ENCODE measurements around the gene TBC1D23. TPM values are rescaled to one million over a fixed set of nuclear protein-coding genes. Genes with fewer than 3 reads are reported as not detected.
"Not testable (repeated sequence)": the region's sequence is repeated elsewhere in the genome, so short reads cannot be mapped to it uniquely, and the experiment has no call there.

The TBC1D23 gene
- total and polyA plus RNA-seq, 12 donors, result 19.8 to 117 (median 57.3) TPM

DNA sequence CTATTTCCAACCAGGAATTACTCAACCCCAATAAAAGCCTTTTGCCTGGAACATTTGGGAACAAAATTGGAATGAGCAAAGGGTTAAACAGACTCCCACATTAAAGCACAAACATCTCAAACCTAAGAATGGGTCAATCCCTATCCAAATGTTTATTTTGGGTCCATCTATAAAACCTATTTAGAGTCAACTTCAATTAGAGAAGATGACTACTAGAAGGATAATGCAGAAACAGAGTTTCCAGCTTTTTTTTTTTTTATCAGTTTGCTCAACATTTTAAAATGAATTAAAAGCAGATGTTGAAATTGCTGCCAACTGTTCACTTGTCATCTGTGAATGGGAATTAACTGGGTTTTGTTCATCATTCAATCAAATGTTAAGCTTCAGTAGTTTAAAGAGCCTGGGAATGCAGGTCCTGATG, 4.1 kb upstream of the TBC1D23 start:
- peaks cover 7 to 11% of the 10 kb centered on the region in 2 donors for H3K4me1 ChIP-seq (replicated peaks in 1 of 2)
- no peak for TF ChIP-seq POLR2A (IDR thresholded peaks at IDR 0.05)
- TF ChIP-seq, protein P1, sequence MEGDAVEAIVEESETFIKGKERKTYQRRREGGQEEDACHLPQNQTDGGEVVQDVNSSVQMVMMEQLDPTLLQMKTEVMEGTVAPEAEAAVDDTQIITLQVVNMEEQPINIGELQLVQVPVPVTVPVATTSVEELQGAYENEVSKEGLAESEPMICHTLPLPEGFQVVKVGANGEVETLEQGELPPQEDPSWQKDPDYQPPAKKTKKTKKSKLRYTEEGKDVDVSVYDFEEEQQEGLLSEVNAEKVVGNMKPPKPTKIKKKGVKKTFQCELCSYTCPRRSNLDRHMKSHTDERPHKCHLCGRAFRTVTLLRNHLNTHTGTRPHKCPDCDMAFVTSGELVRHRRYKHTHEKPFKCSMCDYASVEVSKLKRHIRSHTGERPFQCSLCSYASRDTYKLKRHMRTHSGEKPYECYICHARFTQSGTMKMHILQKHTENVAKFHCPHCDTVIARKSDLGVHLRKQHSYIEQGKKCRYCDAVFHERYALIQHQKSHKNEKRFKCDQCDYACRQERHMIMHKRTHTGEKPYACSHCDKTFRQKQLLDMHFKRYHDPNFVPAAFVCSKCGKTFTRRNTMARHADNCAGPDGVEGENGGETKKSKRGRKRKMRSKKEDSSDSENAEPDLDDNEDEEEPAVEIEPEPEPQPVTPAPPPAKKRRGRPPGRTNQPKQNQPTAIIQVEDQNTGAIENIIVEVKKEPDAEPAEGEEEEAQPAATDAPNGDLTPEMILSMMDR (IDR thresholded peaks at IDR 0.05), result no peak
- no peaks in the 10 kb centered on the region for H3K9me3 ChIP-seq (replicated peaks in 1 of 3)
- H3K4me3 ChIP-seq, result no peak overlapping the region
- no peak for DNase-seq
- no peaks in the 10 kb centered on the region for H3K36me3 ChIP-seq (replicated peaks in 1 of 2)
- intact Hi-C loops (cut with DNase I), result loop anchor here (5.0 kb wide), 1 partner anchor 414 kb away; no protein-coding TSS in a partner anchor
- no peak overlapping the region for H3K27ac ChIP-seq
- no peaks in the 10 kb centered on the region for H3K27me3 ChIP-seq

DNA sequence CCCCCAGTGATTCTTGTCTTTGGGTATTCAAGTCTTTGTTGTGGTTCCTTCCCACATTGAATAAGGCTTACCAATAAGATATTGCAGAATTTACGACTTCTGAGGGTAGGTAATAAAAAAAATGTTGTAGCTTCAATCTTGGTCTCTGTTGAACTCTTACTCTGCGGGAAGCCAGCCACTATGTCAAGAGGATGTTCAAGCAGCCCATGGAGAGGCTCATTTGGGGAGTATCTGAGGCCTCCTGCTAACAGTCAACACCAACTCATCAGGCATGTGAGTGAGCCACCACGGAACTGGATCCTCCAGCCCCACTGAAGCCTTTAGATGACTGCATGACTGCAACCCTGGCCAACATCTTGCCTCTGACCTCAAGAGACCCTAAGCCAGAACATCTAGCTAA, 3.2 kb upstream of the TBC1D23 start:
- Histone ChIP-seq H3K27ac (no peak overlapping the region), H3K27me3 (no peaks in the 10 kb centered on the region), H3K4me3 (no peak overlapping the region), H3K9me3 (replicated peaks in 1 of 3) (no peaks in the 10 kb centered on the region), H3K36me3 (replicated peaks in 1 of 2) (no peaks in the 10 kb centered on the region), H3K4me1 (replicated peaks in 1 of 2) (peaks cover 7 to 18% of the 10 kb centered on the region in 2 donors)
- intact Hi-C loops (cut with DNase I), result loop anchor here (5.0 kb wide), 1 partner anchor 415 kb away; no protein-coding TSS in a partner anchor
- WGBS, 4 donors, result 86 to 98% (median 93%) methylated on average over 3 of the region's 3 CpGs
- TF ChIP-seq POLR2A (IDR thresholded peaks at IDR 0.05), result no peak
- TF ChIP-seq, protein P1 (IDR thresholded peaks at IDR 0.05), result no peak
- no peak for DNase-seq

DNA sequence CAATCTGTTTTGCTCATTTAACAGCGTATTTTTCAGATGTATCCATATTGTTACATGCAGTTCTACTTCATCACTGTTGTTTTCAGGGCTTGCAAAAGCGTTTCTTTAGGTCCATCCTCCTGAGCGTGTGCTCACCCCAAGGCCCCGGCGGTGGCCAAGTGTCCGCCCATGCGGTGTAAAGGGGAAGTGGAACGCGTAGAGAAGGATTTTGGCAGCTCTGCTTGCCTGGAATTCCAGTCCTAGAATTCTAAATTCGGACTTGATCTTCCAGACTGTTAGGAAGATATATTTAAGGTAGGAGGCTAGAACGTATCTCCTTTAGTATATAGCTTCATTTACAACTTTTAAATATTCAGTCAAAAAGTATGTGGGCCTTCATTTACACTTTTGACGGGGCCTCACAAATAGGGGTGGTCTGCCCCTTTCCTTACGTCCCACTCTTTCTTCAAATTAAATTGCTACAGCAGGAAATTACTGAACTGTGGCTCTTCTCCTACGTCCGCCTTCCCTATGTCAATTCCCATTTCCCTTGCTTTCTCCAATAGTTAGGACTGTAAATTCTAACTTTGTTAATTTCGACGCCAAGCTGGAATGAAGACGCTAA, 609 bp upstream of the TBC1D23 start:
- whole genome bisulfite sequencing, 4 donors, result 13 to 17% (median 14%) methylated on average over 18 of the region's 18 CpGs
- Histone ChIP-seq H3K36me3 (replicated peaks in 1 of 2) (no peaks in the 10 kb centered on the region), H3K27me3 (no peaks in the 10 kb centered on the region), H3K27ac (peak overlapping the region; percentile 23 to 98 (median 73)), H3K4me1 (replicated peaks in 1 of 2) (peaks cover 10 to 26% of the 10 kb centered on the region in 2 donors), H3K4me3 (peak overlapping the region in 1 of 4 donors; percentile 93), H3K9me3 (replicated peaks in 1 of 3) (no peaks in the 10 kb centered on the region)
- DNase-seq, result peak; percentile 39 to 64 (median 54)
- TF ChIP-seq, protein P1 (IDR thresholded peaks at IDR 0.05), result peak in 4 of 6 experiments; percentile 10 to 47 (median 26)
- TF ChIP-seq POLR2A (IDR thresholded peaks at IDR 0.05), result no peak
- intact Hi-C loops (cut with DNase I), result no loop called here

DNA sequence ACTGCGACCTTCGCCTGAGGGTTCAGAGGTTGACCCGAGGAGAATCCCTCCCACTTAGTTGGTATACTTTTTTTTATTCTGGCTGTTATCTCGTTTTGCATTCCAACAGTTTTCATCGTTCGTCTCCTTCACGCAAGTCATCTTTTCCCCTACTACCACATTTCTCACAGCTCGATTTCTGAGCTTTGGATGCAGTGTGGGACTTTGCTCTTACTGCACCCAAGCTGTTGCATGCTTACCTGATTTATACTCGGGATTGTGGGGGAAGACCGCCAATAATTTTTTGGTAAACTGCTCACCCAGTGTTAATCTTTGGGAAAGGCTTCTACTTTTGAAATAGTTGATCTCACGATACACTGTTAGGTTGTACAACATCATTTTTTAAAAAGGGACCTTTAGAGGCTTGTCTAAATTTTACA, 702 bp downstream of the TBC1D23 start:
- H3K27me3 ChIP-seq, result no peaks in the 10 kb centered on the region
- H3K4me1 ChIP-seq (replicated peaks in 1 of 2), result peaks cover 12 to 31% of the 10 kb centered on the region in 2 donors
- H3K4me3 ChIP-seq, result peak overlapping the region in 3 of 4 donors; percentile 58 to 93 (median 92)
- WGBS, 4 donors, result 2 to 6% (median 3%) methylated on average over 11 of the region's 11 CpGs
- no peaks in the 10 kb centered on the region for H3K36me3 ChIP-seq (replicated peaks in 1 of 2)
- no peak for TF ChIP-seq POLR2A (IDR thresholded peaks at IDR 0.05)
- TF ChIP-seq, protein P1 (IDR thresholded peaks at IDR 0.05), result no peak
- intact Hi-C loops (cut with DNase I), result no loop called here
- H3K27ac ChIP-seq, result peak overlapping the region; percentile 95 to 98 (median 97)
- H3K9me3 ChIP-seq (replicated peaks in 1 of 3), result no peaks in the 10 kb centered on the region
- DNase-seq, result peak in 1 of 7 donors; percentile 11

DNA sequence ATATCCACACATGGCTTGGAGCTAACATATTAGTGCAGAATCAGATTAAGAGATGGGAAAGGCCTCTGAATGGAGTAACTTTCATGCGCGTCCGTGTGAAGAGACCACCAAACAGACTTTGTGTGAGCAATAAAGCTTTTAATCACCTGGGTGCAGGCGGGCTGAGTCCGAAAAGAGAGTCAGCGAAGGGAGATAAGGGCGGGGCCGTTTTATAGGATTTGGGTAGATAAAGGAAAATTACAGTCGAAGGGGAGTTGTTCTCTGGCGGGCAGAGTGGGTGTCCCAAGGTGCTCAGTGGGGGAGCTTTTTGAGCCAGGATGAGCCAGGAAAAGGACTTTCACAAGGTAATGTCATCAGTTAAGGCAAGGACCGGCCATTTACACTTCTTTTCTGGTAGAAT, 2.1 kb downstream of the TBC1D23 start:
- H3K27me3 ChIP-seq; H3K27ac ChIP-seq; H3K4me3 ChIP-seq; H3K9me3 ChIP-seq (replicated peaks in 1 of 3); DNase-seq; intact Hi-C loops (cut with DNase I); H3K36me3 ChIP-seq (replicated peaks in 1 of 2): not testable (repeated sequence)
- 86 to 89% (median 87%) methylated on average over 11 of the region's 11 CpGs for WGBS, 4 donors
- H3K4me1 ChIP-seq (replicated peaks in 1 of 2), result peaks cover 12 to 36% of the 10 kb centered on the region in 2 donors
